K562 (cell line): ENCODE data around the gene FBLN7. TPM values are rescaled to one million over a fixed set of nuclear protein-coding genes. Genes with fewer than 3 reads are reported as not detected.

Experiments
- ATAC-seq: fragments of 200-7000 bp; cut with Tn5 transposase; 3 replicates; pipeline ENCODE4 v1.9.1; 2020; ENCODE audit warnings: moderate library complexity
- BruUV-seq: library from RNA; stranded (reverse); fragments of 400-500 nt; replicated peaks from 2 replicates; lab custom pipeline; 2021; lab: Mats Ljungman, UMichigan
- CTCF ChIA-PET: fragments of 300-600 bp; formaldehyde crosslinking; extraction: SDS; loops from one replicate; lab custom pipeline; 2021; ENCODE audit warnings: low intra/inter-chr PET ratio; lab: Yijun Ruan, JAX
- POLR2A ChIA-PET: fragments of 300-600, 350-650 bp; sonication (Branson Sonifier 250); formaldehyde crosslinking; extraction: SDS; loops from one replicate; lab custom pipeline; 2021; ENCODE audit warnings: antibody characterized with exemption, inconsistent platforms; lab: Yijun Ruan, JAX
- DNase-seq, 4 experiments: peaks; one replicate each; pipeline versions ENCODE4 v3.0.0 to v3.0.0-alpha.2; 2011 to 2018; ENCODE audit warnings: low spot score in 3 of 4, mixed read lengths in 3 of 4; ENCODE audit errors: extremely low read depth in 1 of 4
- FAIRE-seq: peaks from 2 replicates; lab custom pipeline; 2011; peaks lifted over from hg19 to GRCh38; lab: Jason Lieb, UNC
- H2AFZ ChIP-seq: 2 replicates; pipeline ENCODE4 v1.6.0; 2011; ENCODE audit warnings: low read depth, low read length, control low read depth, inconsistent platforms
- H3K27ac ChIP-seq: fragments of 200-600 bp; 3 replicates; pipeline ENCODE4 v1.8.0; 2011; ENCODE audit warnings: low read depth, mild to moderate bottlenecking, control low read depth, inconsistent platforms, low read length, moderate library complexity, mixed read lengths; ENCODE audit errors: extremely low read depth
- H3K27me3 ChIP-seq, 2 experiments: fragments of 300-600 bp in 1 of 2; 2 replicates in 1 of 2; 3 replicates in 1 of 2; pipeline versions ENCODE4 v1.6.0 to v1.8.0; 2011; ENCODE audit warnings: inconsistent platforms in 2 of 2, low read length in 2 of 2, mild to moderate bottlenecking in 1 of 2, mixed read lengths in 1 of 2, moderate library complexity in 1 of 2; ENCODE audit not compliant: control insufficient read depth in 2 of 2, insufficient read depth in 2 of 2
- H3K36me3 ChIP-seq: fragments of 300-600 bp; 3 replicates; pipeline ENCODE4 v1.8.0; 2011; ENCODE audit warnings: mild to moderate bottlenecking, low read length, inconsistent platforms; ENCODE audit not compliant: control insufficient read depth, insufficient read depth
- H3K4me1 ChIP-seq, 2 experiments: fragments of 200-600 bp in 1 of 2; replicated peaks in 1 of 2; 2 replicates in 1 of 2; 3 replicates in 1 of 2; pipeline versions ENCODE4 v1.5.1 to v1.8.0; 2011; ENCODE audit warnings: inconsistent platforms in 2 of 2, low read length in 2 of 2, mild to moderate bottlenecking in 1 of 2, mixed read lengths in 1 of 2, moderate library complexity in 1 of 2; ENCODE audit not compliant: control insufficient read depth in 2 of 2, insufficient read depth in 2 of 2
- H3K4me2 ChIP-seq: 2 replicates; pipeline ENCODE4 v1.6.1; 2011; ENCODE audit warnings: low read length, control low read depth, inconsistent platforms, mixed read lengths; ENCODE audit not compliant: insufficient read depth
- H3K4me3 ChIP-seq: fragments of 200-600 bp; sonication (generic), shearing (Covaris generic); 2 replicates; pipeline ENCODE4 v1.5.1; 2016; ENCODE audit warnings: control low read depth, inconsistent platforms
- H3K79me2 ChIP-seq: fragments of 200-600 bp; 3 replicates; pipeline ENCODE4 v1.8.0; 2011; ENCODE audit warnings: low read length, inconsistent platforms; ENCODE audit not compliant: control insufficient read depth, insufficient read depth
- H3K9ac ChIP-seq, 2 experiments: 2 replicates each; pipeline versions ENCODE4 v1.6.0 to v1.6.1; 2011; ENCODE audit warnings: low read depth in 2 of 2, low read length in 2 of 2, control low read depth in 1 of 2, inconsistent platforms in 1 of 2, mild to moderate bottlenecking in 1 of 2, mixed read lengths in 1 of 2; ENCODE audit not compliant: insufficient read depth in 1 of 2
- H3K9me1 ChIP-seq: one replicate; pipeline ENCODE4 v1.6.0; 2011; ENCODE audit warnings: inconsistent platforms, mild to moderate bottlenecking, low read length, moderate library complexity; ENCODE audit not compliant: control insufficient read depth, insufficient read depth
- H3K9me3 ChIP-seq: replicated peaks from 2 replicates; pipeline ENCODE4 v1.5.1; 2011; ENCODE audit warnings: low read depth, low read length, inconsistent platforms; ENCODE audit not compliant: control insufficient read depth, insufficient read depth
- H4K20me1 ChIP-seq: replicated peaks from 2 replicates; pipeline ENCODE4 v1.6.1; 2011; ENCODE audit warnings: low read length, inconsistent platforms, mixed read lengths; ENCODE audit not compliant: control insufficient read depth, insufficient read depth
- CBX3 ChIP-seq, 2 experiments: IDR thresholded peaks; 1 replicate in 1 of 2; 2 replicates in 1 of 2; pipeline ENCODE4 v1.6.1; 2012; ENCODE audit warnings: inconsistent platforms in 2 of 2, low read length in 2 of 2, borderline replicate concordance in 1 of 2, control low read depth in 1 of 2
- CREBBP ChIP-seq: IDR thresholded peaks from one replicate; pipeline ENCODE4 v1.6.1; 2012; ENCODE audit warnings: low read depth, mild to moderate bottlenecking, control low read depth, inconsistent platforms, low read length
- KDM5B ChIP-seq: fragments of 200-600 bp; sonication (generic); IDR thresholded peaks from 2 replicates; pipeline ENCODE4 v1.6.1; 2012; ENCODE audit warnings: low read depth, mild to moderate bottlenecking, moderate library complexity, low read length, control low read depth, inconsistent platforms; ENCODE audit not compliant: insufficient replicate concordance
- MAFG ChIP-seq: fragments of 450-650 bp; conservative IDR thresholded peaks from 2 replicates; pipeline ENCODE4 v1.6.1; 2016; ENCODE audit warnings: missing genetic modification characterization, missing compliant biosample characterization
- ZNF551 ChIP-seq: fragments of 250-450 bp; sonication (Bioruptor Pico); IDR thresholded peaks from 2 replicates; pipeline ENCODE4 v1.5.0; 2021; ENCODE audit warnings: mild to moderate bottlenecking, moderate library complexity
- WGBS: fragments of 100-300 bp; shearing (Covaris generic); methylation state at CpG from one replicate; pipeline ENCODE4 v1.1.6; 2016; ENCODE audit warnings: low coverage, mixed read lengths; ENCODE audit not compliant: insufficient coverage; ENCODE audit errors: missing lambda C conversion rate; 5-methylcytosine and 5-hydroxymethylcytosine counted together
- in situ Hi-C: fragments of 300-500 bp; cut with MboI; formaldehyde crosslinking; loops from 4 replicates; pipeline ENCODE4 v1.15.0; 2018; ENCODE audit warnings: inconsistent platforms, mixed read lengths
- intact Hi-C: fragments of 100-400 bp; cut with micrococcal nuclease; formaldehyde crosslinking; loops from 2 replicates; pipeline ENCODE4 v1.14.2; 2022
- polyA plus RNA-seq, 8 experiments: library from polyadenylated mRNA; depleted of rRNA in 4 of 8; stranded (reverse) in 5 of 8; unstranded in 3 of 8; fragments of >200 nt; fragmentation: Nextera tagmentation in 2 of 8; fragmentation: Illumina TruSeq in 1 of 8; extraction: Ambion mirVana in 2 of 8; extraction: Trizol in 1 of 8; gene quantifications; 2 replicates each; pipeline versions ENCODE4 v1.2.1 to v1.2.3, GENCODE V29; 2011 to 2014; ENCODE audit warnings: inconsistent platforms in 1 of 8, missing spikeins in 1 of 8
- total RNA-seq, 7 experiments: library from RNA; depleted of rRNA in 6 of 7; stranded (reverse); fragments of >200 nt in 6 of 7; fragmentation: Illumina TruSeq in 2 of 7; extraction: Trizol in 2 of 7; gene quantifications; 2 replicates each; pipeline versions ENCODE4 v1.2.1 to v1.2.3, GENCODE V29; 2011 to 2021; ENCODE audit warnings: low replicate concordance in 1 of 7
- TF ChIP-seq, protein P1 (sequence below), 2 experiments: fragments of 150-350 bp in 1 of 2; IDR thresholded peaks; 2 replicates each; pipeline ENCODE4 v1.6.1; 2012 to 2016; ENCODE audit warnings: low read depth in 2 of 2, low read length in 2 of 2, mild to moderate bottlenecking in 1 of 2, moderate library complexity in 1 of 2

FBLN7 gene
- total and polyA plus RNA-seq, 9 of the 15 experiments (the other 6 are each of a cell fraction or from before 2014, with no cell fraction given), result 0.13 TPM; not detected in 8

DNA sequence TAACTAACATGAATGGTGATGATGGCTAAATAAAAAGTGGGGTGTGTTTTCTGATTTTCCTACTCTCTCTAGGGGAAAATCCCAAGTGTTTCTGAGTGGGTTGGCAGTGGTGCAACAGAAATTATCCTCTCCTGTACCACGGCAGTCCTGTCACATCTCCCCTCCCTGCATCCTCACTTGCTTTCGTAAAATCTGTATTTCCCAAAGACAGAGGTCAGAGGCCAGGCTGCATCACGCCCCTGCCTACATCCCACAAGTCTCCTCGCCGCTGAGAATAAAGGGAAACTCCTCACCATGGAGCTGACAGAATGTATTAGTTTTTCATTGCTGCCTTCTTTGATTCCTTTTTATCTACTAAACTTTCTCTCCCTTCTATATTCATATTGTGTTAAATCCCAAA, 13.1 kb downstream of the FBLN7 start:
- ChIA-PET POLR2A (no interaction called here), CTCF (no interaction called here)
- FAIRE-seq (no peak), DNase-seq (no peak), ATAC-seq (no peak)
- 4% methylated on average over 5 of the region's 5 CpGs for WGBS
- Histone ChIP-seq H3K4me2 (no peak overlapping the region), H3K9ac (no peak overlapping the region; a peak in 1 of 4 replicates), H3K36me3 (no peaks in the 10 kb centered on the region), H3K4me3 (no peak overlapping the region), H4K20me1 (no peaks in the 10 kb centered on the region), H3K4me1 (peaks cover 0 to 9% of the 10 kb centered on the region in 2 experiments; a peak in 3 of 5 replicates), H3K27ac (no peak overlapping the region), H3K79me2 (no peaks in the 10 kb centered on the region), H3K9me3 (no peaks in the 10 kb centered on the region), H3K9me1 (no peaks in the 10 kb centered on the region), H2AFZ (no peak overlapping the region), H3K27me3 (peaks cover 31 to 80% of the 10 kb centered on the region in 2 experiments)
- TF ChIP-seq KDM5B (no peak), CREBBP (no peak), CBX3 (IDR thresholded peaks at IDR 0.05; ENCODE audit: borderline replicate concordance in 1 of 2, low read length in 2 of 2) (no peak), ZNF551 (CRISPR knock-in tag) (no peak), MAFG (tag) (no peak)
- TF ChIP-seq, protein P1, sequence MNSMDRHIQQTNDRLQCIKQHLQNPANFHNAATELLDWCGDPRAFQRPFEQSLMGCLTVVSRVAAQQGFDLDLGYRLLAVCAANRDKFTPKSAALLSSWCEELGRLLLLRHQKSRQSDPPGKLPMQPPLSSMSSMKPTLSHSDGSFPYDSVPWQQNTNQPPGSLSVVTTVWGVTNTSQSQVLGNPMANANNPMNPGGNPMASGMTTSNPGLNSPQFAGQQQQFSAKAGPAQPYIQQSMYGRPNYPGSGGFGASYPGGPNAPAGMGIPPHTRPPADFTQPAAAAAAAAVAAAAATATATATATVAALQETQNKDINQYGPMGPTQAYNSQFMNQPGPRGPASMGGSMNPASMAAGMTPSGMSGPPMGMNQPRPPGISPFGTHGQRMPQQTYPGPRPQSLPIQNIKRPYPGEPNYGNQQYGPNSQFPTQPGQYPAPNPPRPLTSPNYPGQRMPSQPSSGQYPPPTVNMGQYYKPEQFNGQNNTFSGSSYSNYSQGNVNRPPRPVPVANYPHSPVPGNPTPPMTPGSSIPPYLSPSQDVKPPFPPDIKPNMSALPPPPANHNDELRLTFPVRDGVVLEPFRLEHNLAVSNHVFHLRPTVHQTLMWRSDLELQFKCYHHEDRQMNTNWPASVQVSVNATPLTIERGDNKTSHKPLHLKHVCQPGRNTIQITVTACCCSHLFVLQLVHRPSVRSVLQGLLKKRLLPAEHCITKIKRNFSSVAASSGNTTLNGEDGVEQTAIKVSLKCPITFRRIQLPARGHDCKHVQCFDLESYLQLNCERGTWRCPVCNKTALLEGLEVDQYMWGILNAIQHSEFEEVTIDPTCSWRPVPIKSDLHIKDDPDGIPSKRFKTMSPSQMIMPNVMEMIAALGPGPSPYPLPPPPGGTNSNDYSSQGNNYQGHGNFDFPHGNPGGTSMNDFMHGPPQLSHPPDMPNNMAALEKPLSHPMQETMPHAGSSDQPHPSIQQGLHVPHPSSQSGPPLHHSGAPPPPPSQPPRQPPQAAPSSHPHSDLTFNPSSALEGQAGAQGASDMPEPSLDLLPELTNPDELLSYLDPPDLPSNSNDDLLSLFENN (IDR thresholded peaks at IDR 0.05; ENCODE audit: low read depth in 2 of 2, low read length in 2 of 2), result no peak
- intact Hi-C loops (no loop called here), in situ Hi-C loops (no loop called here)
- BruUV-seq, result no TSS peak
